T-helper 17 cell (primary cell): ENCODE data around the gene KCTD21. TPM values are rescaled to one million over a fixed set of nuclear protein-coding genes. Genes with fewer than 3 reads are reported as not detected.
"Not testable (repeated sequence)": the region's sequence is repeated elsewhere in the genome, so short reads cannot be mapped to it uniquely, and the experiment has no call there.

ENCODE experiments used
- ATAC-seq: fragments of 150-1000 bp; cut with Tn5 transposase; 2 replicates; pipeline ENCODE4 v1.10.0; 2021; ENCODE audit warnings: mild to moderate bottlenecking, moderate library complexity
- DNase-seq, 3 donors: peaks; one replicate each; pipeline versions ENCODE4 v3.0.0 to v3.0.0-alpha.2; 2020 to 2021
- H3K9me3 ChIP-seq: one replicate; pipeline ENCODE4 v1.7.0; 2013; ENCODE audit warnings: low read length, mild to moderate bottlenecking; ENCODE audit not compliant: control insufficient read depth, poor library complexity, severe bottlenecking
- H3K27ac Mint-ChIP-seq: one replicate; pipeline ENCODE4 v1.8.0; 2022; ENCODE audit warnings: mild to moderate bottlenecking, moderate library complexity, mixed read lengths
- H3K27me3 Mint-ChIP-seq: one replicate; pipeline ENCODE4 v1.8.0; 2022; ENCODE audit warnings: mixed read lengths
- H3K36me3 Mint-ChIP-seq: one replicate; pipeline ENCODE4 v1.8.0; 2022; ENCODE audit warnings: low read depth, mixed read lengths
- H3K4me1 Mint-ChIP-seq: one replicate; pipeline ENCODE4 v1.8.0; 2022; ENCODE audit warnings: mild to moderate bottlenecking, mixed read lengths
- H3K4me3 Mint-ChIP-seq: one replicate; pipeline ENCODE4 v1.8.0; 2022; ENCODE audit warnings: mild to moderate bottlenecking, moderate library complexity, mixed read lengths
- total RNA-seq, 4 donors: library from RNA in 2 of 4; stranded (reverse) in 2 of 4; gene quantifications; one replicate each; pipeline ENCODE4 v1.2.3 and lab custom pipeline; 2022 to 2026

KCTD21 gene
- total RNA-seq, 2 donors from 2014 or later, result 2.4 to 4.0 TPM

DNA sequence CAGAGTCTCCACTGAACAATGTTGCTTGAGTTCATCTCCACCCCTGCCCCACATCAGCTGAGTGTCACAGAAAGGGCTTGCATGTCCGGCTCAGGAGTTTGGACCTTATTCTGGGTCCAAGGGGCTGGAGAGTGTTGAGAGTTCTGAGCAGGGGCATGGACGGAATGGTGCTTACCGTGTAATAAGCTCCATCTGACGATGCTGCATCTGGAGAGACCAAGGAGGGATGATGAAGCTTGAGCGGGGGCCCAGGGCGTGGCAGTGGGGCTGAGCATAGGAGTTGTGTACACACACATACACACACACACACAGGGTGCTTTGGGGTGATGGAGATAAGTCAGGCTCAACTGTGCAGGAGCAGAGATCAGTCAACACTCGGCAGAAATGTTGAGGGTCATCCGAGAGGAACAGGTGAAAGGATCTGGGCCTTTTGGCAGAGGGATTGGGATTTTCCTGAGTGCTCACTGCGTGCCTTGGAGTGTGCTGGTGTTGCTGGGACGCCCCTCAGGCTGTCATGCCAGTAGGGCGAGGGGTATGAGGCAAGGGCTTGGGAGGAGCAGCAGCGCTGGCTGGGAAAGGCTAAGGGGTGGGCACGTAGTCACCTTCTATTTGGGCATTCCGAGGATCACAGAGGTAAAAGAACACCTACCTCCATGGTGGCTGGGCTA, 2.6 kb upstream of the KCTD21 start:
- H3K36me3 Mint-ChIP-seq, result peaks cover 3% of the 10 kb centered on the region
- no peaks in the 10 kb centered on the region for H3K27me3 Mint-ChIP-seq
- peak overlapping the region; percentile 99 for H3K27ac Mint-ChIP-seq
- peaks cover 57% of the 10 kb centered on the region for H3K4me1 Mint-ChIP-seq
- peak overlapping the region; percentile 56 for H3K4me3 Mint-ChIP-seq
- ATAC-seq, result no peak
- no peaks in the 10 kb centered on the region for H3K9me3 ChIP-seq
- no peak for DNase-seq

DNA sequence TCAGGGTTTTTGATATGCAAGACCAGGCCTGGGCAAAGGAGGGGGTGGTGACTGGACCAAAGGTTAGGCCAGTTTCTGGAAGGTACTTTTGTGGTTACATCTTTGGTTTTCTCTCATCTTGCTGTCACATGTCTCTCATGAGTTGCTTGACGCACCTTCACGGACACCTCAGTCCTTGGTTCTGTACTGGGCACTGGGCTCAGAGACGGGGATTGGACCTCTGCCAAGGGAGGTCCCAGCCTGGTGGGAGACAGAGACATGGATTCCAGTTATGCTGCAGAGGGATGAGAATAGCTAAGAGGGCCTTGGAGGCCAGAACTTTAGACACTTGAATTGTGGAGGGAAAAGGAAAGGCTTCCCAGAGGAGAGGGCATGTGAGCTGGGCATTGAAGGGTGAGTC, 1.9 kb upstream of the KCTD21 start:
- Mint-ChIP-seq H3K4me1 (peaks cover 57% of the 10 kb centered on the region), H3K36me3 (peaks cover 3% of the 10 kb centered on the region)
- ATAC-seq, result no peak

DNA sequence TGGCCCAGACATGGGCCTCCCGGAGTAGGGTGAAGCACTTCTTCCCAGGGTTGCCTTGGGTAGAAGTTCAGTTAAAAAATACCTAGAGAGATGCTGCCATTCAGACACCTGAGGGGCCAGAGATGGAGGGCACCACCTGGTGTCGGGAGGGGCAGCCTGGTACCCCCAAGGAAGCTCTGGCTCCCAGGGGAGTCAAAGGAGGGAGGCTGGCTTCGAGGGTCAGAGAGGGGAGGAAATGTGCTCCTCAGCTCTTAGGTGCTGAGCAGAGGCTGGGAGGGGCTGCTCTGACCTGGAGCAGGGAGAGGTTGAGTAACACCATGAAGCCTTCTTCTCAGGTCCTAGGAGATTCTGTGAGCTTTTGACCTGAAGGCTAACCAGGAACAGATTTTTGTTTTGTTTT, 1.4 kb upstream of the KCTD21 start:
- DNase-seq, result no peak
- Mint-ChIP-seq H3K36me3 (peaks cover 3% of the 10 kb centered on the region), H3K27ac (peak overlapping the region; percentile 99), H3K4me1 (peaks cover 56% of the 10 kb centered on the region), H3K4me3 (peak overlapping the region; percentile 99), H3K27me3 (no peaks in the 10 kb centered on the region)
- ATAC-seq, result no peak
- H3K9me3 ChIP-seq, result no peaks in the 10 kb centered on the region

More for the DNA sequence above, 1.9 kb upstream of the KCTD21 start:
- Mint-ChIP-seq H3K27me3 (no peaks in the 10 kb centered on the region), H3K27ac (peak overlapping the region; percentile 99), H3K4me3 (peak overlapping the region; percentile 99)
- no peaks in the 10 kb centered on the region for H3K9me3 ChIP-seq
- no peak for DNase-seq

DNA sequence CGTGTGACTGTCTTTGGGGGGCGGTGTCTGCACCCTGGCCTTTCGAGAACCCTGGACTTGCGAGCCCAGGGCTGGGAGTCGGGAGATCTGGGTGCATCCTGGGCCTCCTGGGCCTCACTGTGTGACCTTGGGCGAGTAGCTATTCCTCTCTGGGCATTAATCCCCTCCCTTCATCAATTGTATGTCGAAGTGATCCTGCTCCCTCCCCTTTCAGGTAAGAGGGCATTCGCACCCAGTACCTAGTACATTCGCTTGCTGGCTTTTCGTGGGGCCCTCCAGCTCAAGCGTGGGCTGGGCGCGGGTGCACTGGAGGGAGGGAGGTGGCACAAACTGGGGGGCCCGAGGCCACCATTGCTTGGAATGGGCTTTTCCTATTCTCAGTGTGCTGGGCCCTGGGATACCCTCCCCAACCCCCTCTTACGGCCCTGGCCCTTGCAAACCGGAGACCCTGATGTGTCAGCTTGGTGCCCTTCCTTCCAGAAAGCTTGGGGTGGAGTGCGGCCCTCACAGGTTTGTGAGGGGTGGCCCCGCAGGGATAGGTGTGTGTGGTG, 823 bp upstream of the KCTD21 start:
- DNase-seq (no peak), ATAC-seq (no peak)
- H3K4me1 Mint-ChIP-seq, result peaks cover 50% of the 10 kb centered on the region
- H3K4me3 Mint-ChIP-seq, result peak overlapping the region; percentile 99
- H3K27me3 Mint-ChIP-seq, result no peaks in the 10 kb centered on the region
- peaks cover 3% of the 10 kb centered on the region for H3K36me3 Mint-ChIP-seq
- peak overlapping the region; percentile 99 for H3K27ac Mint-ChIP-seq
- no peaks in the 10 kb centered on the region for H3K9me3 ChIP-seq

DNA sequence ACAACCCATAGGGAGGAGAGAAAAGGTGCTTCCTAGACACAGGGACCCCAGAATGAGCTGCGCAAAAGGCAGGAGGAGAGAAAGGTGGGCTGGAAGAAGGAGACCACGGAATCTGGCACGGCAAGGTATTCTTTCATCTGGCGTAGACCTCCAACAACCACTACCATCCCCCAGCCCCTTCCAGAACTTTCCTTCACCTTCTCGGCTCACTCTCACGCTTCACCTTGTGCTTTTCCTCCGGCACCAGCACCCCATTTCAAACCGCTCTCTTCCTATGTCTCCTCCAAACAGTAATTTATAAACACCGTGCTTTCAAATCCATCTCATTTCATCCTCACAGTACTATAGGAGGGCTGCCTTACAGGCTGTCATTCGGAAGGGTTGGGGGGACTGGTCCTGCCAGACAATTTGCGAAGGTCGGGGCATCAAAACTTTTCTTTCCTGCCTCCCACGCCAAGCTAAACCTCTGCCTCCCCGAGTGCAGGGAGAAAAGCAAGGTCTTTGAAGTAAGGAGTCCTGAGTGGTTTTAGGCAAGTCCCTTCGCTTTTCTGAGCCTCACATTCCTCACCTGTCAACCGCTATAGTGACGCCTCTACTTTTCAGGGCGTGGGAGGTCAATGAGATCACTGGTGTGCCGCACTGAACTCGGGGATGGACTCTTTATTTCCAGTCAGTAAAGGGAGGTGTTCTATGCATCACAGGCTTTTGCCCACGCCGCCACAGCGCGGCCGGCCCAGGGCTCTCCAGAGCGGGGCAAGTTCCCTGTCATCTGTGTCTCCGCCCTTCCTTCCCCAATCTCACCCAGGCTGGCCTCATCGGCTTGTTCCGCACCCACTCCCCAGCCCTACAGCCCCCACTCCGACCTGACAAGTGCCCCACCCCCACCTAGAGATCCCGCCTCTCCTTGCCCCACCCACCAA, 800 bp downstream of the KCTD21 start:
- no peaks in the 10 kb centered on the region for H3K9me3 ChIP-seq
- Mint-ChIP-seq H3K27ac (peak overlapping the region; percentile 99), H3K4me3 (peak overlapping the region; percentile 99), H3K27me3 (no peaks in the 10 kb centered on the region), H3K4me1 (peaks cover 41% of the 10 kb centered on the region), H3K36me3 (peaks cover 3% of the 10 kb centered on the region)
- ATAC-seq, result peak; percentile 61
- peak in 1 of 3 donors; percentile 38 for DNase-seq

DNA sequence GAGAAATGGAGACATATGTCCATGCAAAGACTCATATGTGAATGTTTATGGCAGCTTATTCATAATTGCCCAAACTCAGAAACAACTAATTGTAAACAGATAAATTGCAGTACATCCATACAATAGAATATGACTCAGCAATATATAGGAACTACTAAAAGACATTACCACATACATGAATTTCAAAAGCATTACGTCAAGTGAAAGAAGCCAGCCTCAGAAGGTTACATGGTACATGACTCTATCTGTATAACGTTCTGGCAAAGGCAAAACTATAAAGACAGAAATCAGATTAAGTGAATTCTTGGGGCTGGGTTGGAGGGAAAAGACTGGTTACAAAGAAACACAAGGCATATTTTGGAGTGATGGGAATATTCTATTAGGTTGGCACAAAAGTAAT, 7.2 kb downstream of the KCTD21 start:
- no peaks in the 10 kb centered on the region for H3K9me3 ChIP-seq
- ATAC-seq (no peak), DNase-seq (no peak)
- H3K27me3 Mint-ChIP-seq, result no peaks in the 10 kb centered on the region
- H3K4me1 Mint-ChIP-seq, result peaks cover 11% of the 10 kb centered on the region
- H3K27ac Mint-ChIP-seq, result no peak overlapping the region
- H3K4me3 Mint-ChIP-seq, result no peak overlapping the region
- H3K36me3 Mint-ChIP-seq, result no peaks in the 10 kb centered on the region

DNA sequence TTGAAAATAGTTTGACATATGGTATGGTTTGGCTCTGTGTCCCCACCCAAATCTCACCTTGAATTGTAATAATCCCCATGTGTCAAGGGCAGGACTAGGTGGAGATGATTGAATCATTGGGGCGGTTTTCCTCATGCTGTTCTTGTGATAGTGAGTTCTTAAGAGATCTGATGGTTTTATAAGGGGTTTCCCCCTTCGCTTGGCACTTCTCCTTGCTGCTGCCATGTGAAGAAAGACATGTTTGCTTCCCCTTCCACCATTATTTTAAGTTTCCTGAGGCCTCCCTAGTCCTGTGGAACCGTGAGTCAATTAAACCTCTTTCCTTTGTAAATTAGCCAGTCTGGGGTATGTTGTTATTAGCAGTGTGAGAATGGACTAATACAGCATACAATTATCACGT, 7.7 kb downstream of the KCTD21 start:
- no peak for ATAC-seq
- Mint-ChIP-seq H3K27me3 (no peaks in the 10 kb centered on the region), H3K36me3 (no peaks in the 10 kb centered on the region), H3K27ac (no peak overlapping the region), H3K4me1 (peaks cover 11% of the 10 kb centered on the region), H3K4me3 (no peak overlapping the region)
- H3K9me3 ChIP-seq, result no peaks in the 10 kb centered on the region
- DNase-seq, result no peak

DNA sequence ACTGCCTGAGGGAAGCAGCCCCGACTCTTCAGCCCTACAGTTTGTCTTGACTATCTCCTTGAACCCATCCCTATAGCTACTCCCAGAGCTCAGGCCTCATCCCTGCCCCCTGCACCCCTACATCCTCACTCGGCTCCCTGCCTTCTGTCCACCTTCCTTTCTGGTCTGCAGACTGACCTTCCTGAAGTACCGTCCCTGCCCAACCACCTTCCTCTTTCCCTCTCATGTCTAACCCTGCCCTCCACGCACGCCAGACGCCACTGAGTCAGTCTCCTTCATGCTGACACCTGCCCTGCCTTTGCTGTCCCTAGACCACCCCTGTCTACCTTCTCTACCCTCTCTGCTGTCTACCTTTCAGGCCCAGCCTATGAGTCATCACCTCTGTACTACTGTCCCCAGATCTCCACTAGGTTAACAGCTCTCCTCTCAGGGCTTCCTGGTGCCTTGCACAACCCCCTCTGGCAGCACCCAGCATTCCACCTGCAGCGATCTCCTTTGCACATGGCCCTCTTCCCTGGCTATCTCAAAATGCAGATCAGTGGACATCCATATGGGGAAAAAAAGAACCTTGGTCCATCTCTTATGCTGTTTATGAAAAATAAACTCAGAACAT, 8.9 kb downstream of the KCTD21 start:
- Mint-ChIP-seq H3K36me3 (no peaks in the 10 kb centered on the region), H3K4me3 (no peak overlapping the region), H3K27ac (no peak overlapping the region), H3K4me1 (peaks cover 11% of the 10 kb centered on the region), H3K27me3 (no peaks in the 10 kb centered on the region)
- ATAC-seq (no peak), DNase-seq (no peak)
- H3K9me3 ChIP-seq, result no peaks in the 10 kb centered on the region

DNA sequence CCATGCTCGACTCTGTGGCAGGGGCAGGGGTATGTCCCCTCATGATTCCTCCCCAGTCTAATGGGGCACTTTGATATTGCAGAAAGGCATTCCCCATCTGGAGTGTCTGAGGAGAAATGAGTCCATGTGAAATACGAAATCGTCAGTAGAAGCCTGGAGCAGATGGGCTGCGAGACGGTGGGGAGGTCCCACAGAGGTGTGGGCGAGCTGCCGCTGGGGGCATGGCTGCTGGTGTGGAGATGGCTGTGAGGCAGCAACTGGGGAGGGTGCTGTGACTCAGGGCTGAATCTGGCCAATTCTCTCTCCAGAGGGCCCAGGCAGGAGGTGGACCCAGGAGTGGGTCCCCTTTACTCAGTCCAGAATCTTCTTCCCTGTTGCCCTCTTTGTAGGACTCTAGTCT, 11.2 kb downstream of the KCTD21 start:
- no peak for DNase-seq
- no peak for ATAC-seq
- no peaks in the 10 kb centered on the region for H3K9me3 ChIP-seq
- H3K4me1 Mint-ChIP-seq, result peaks cover 16% of the 10 kb centered on the region
- H3K36me3 Mint-ChIP-seq, result peaks cover 4% of the 10 kb centered on the region
- H3K4me3 Mint-ChIP-seq, result no peak overlapping the region
- no peaks in the 10 kb centered on the region for H3K27me3 Mint-ChIP-seq
- H3K27ac Mint-ChIP-seq, result no peak overlapping the region

DNA sequence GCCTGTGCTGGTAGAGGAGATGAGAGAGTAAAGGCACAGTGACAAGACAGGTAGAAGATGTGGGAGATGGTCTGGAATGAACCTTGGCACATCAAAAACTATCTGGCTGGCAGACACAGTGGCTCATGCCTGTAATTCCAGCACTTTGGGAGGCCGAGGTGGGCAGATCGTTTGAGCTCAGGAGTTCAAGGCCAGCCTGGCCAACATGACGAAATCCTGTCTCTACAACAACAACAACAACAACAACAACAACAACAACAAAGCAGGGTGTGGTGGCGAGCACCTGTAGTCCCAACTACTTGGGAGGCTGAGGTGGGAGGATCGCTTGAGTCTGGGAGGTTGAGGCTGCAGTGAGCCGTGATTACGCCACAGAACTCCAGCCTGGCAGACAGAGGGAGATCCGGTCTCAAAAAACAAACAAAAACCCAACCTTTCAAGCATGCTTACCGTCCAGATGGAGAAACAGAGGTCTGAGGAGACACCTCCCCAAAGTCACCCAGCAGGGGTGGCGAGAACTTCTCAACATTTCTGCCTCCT, 11.8 kb downstream of the KCTD21 start:
- Mint-ChIP-seq H3K36me3 (peaks cover 4% of the 10 kb centered on the region), H3K27me3 (no peaks in the 10 kb centered on the region), H3K4me1 (peaks cover 16% of the 10 kb centered on the region), H3K27ac (peak overlapping the region; percentile 2), H3K4me3 (no peak overlapping the region)
- H3K9me3 ChIP-seq, result no peaks in the 10 kb centered on the region
- DNase-seq (no peak), ATAC-seq (no peak)

DNA sequence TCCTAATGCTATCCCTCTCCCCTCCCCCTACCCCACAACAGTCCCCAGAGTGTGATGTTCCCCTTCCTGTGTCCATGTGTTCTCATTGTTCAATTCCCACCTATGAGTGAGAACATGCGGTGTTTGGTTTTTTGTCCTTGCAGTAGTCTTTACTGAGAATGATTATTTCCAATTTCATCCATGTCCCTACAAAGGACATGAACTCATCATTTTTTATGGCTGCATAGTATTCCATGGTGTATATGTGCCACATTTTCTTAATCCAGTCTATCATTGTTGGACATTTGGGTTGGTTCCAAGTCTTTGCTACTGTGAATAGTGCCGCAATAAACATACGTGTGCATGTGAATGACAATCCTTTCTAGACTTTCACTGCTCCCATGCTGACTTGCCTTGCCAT, 12.6 kb downstream of the KCTD21 start:
- not testable (repeated sequence) for H3K27me3 Mint-ChIP-seq, H3K36me3 Mint-ChIP-seq, DNase-seq, ATAC-seq, H3K9me3 ChIP-seq, H3K4me3 Mint-ChIP-seq
- Mint-ChIP-seq H3K27ac (peak overlapping the region; percentile 2), H3K4me1 (peaks cover 16% of the 10 kb centered on the region)

DNA sequence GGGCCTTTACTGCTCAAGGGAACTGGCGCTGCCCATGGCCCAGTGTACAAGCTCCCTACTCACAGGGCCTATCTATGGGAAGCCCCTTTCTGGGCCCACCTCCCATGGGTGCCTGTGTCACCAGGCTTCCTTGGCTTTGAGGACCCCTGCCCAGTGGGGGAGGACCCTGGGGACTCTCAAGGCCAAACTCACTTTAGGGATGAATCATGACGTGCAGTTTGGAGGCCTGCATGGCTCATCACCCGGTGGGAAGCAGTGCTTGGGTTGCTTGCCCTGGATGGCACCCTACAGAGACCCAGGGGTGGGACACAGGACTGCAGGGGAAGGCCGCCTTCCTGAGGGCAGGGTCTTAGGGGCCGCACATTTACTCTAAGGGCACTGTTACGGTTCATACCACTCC, 16.5 kb downstream of the KCTD21 start:
- DNase-seq (no peak), ATAC-seq (no peak)
- H3K9me3 ChIP-seq, result no peaks in the 10 kb centered on the region
- Mint-ChIP-seq H3K4me3 (no peak overlapping the region), H3K27me3 (no peaks in the 10 kb centered on the region), H3K4me1 (peaks cover 5% of the 10 kb centered on the region), H3K27ac (no peak overlapping the region), H3K36me3 (peaks cover 7% of the 10 kb centered on the region)
